HG03280 (cell line): ENCODE data around the gene SPPL3.
"Not testable (repeated sequence)": the region's sequence is repeated elsewhere in the genome, so short reads cannot be mapped to it uniquely, and the experiment has no call there.

Source experiments
- ATAC-seq: cut with Tn5 transposase; IDR thresholded peaks from one replicate; pipeline ENCODE4 v1.9.1; 2021; ENCODE audit warnings: mild to moderate bottlenecking, moderate library complexity; ENCODE audit not compliant: unreplicated experiment

The SPPL3 gene

DNA sequence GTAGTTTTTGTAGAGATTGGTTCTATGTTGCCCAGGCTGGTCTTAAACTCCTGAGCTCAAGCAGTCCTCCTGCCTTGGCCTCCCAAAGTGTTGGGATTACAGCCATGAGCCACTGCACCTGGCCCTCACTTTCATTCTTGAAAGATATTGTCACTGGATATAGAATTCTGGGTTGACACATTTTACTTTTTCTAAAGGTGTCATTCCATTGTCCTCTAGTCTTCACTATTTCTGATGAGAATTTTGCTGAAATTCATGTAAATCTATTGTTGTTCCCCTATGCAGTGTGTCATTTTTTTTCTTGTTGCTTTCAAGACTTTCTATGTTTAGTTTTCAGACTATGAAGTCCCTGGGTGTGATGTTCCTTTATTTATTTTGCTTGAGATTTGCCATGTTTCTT is 149.4 kb downstream of the SPPL3 start:
- ATAC-seq = no peak

- ATAC-seq = no peak
These were observed 152.8 kb downstream of the SPPL3 start for GRCh38 chr12:120751389-120751788.

- ATAC-seq = no peak
These were observed 153.4 kb downstream of the SPPL3 start for GRCh38 chr12:120750806-120751205.

DNA sequence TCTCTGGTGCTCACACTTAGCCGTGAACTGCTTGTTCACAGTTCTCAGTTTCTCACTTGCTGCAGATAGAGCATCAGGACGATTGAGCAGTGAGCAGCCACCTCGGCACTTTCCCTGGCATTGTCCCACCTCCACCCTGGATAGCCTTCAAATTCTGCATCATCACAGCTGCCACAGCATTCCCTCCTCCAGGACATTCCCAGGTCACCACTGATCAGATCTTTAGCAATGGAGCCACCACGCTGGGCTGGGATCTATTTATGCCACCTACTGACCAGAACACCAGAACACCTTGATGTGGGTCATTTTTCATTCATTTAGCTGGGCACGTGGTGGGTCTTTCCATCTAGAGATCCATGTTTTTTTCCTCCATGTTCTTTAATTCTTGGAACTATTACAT is 154.9 kb downstream of the SPPL3 start:
- ATAC-seq = no peak

DNA sequence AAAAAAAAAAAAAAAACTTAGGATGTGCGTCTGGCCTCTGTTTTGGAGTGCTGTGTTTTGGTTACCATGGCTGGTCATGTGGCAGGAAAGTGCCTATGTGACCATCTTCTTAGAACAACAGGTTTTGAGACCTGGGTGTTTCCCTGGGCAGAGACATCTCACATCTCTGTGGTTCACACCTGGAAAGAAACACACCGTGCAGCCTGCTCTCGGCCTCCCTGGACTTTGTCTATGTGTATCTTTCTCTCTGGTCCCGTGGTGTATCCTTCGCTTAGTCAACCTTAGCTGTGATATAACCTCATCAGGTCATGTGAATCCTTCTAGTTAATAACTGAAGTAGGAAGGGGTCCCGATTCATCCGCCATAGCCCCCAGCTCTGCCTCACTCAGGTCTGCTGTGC is 155.9 kb downstream of the SPPL3 start:
- no peak for ATAC-seq

DNA sequence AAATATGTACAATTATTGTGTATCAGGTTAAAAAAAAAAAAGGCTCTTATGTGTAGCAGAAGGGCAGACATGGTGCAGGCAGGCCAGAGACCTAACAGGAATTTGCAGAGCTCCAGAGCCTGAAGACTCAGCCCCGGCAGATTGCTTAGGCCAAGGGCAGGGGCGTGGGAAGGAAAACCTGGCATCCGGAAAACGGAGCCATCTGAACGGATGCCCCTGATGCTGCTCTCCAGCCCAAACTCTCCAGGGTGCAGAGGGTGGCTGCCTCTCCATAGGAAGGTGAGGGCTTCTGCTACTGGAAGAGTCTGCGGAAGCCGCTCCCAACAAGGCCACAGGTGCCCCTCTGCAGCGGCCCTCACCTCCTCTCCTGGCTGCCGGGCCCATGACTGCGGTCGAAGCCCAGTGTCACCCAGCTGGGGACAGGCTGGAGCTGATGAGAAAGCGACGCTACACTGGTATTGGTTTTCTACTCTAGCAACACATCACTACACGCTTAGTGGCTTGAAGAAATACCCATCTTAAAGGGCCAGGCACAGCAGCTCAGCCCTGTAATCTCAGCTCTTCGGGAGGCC is 159.2 kb downstream of the SPPL3 start:
- ATAC-seq = no peak

GRCh38 chr12:120741476-120742421 is 162.4 kb downstream of the SPPL3 start:
- ATAC-seq = no peak

GRCh38 chr12:120740871-120741270 is 163.3 kb downstream of the SPPL3 start:
- ATAC-seq = no peak

DNA sequence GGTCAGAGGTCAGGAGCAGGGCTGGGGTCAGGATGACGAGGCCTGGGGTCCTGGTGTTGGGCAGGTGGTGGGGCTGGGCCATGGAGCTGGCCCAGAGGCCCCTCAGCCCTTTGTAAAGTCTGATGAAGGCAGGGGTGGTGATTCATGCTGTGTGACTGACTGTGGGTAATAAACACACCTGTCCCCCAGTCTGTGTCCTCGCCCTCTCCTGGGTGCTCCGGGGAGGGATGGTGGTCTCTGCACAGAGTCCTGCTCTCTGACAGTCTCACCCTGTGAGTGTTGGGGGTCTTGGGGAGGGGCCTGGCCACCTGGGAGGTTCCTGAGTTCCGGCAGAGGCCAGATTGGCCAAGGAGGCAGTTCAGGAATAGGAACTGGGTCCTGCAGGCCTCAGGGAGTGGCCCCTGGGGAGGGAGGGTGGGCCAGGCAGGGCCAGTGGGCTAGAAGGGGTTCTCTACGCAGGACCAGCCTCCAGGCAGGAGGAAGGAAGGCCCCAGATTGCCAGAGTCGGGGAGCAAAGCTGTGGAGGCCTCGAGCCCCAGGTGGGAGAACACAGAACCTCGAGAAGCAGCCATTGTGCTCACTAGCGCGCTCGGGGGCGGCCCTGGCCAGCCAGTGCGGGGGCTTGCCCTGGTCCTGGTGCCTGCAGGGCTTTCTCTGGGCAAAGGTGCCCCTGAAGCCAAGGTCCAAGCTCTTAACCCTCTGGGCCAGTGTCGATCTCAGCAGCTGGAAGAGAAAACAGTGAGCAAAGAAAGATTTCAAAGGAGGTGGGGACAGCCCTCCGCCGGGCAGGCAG is 164.1 kb downstream of the SPPL3 start:
- ATAC-seq = no peak

- ATAC-seq = no peak
These were observed 165.0 kb downstream of the SPPL3 start for GRCh38 chr12:120739031-120739762.

- ATAC-seq = no peak
These were observed 165.7 kb downstream of the SPPL3 start for GRCh38 chr12:120738252-120739030.

- no peak for ATAC-seq
These were observed 166.5 kb downstream of the SPPL3 start for GRCh38 chr12:120737557-120738251.

DNA sequence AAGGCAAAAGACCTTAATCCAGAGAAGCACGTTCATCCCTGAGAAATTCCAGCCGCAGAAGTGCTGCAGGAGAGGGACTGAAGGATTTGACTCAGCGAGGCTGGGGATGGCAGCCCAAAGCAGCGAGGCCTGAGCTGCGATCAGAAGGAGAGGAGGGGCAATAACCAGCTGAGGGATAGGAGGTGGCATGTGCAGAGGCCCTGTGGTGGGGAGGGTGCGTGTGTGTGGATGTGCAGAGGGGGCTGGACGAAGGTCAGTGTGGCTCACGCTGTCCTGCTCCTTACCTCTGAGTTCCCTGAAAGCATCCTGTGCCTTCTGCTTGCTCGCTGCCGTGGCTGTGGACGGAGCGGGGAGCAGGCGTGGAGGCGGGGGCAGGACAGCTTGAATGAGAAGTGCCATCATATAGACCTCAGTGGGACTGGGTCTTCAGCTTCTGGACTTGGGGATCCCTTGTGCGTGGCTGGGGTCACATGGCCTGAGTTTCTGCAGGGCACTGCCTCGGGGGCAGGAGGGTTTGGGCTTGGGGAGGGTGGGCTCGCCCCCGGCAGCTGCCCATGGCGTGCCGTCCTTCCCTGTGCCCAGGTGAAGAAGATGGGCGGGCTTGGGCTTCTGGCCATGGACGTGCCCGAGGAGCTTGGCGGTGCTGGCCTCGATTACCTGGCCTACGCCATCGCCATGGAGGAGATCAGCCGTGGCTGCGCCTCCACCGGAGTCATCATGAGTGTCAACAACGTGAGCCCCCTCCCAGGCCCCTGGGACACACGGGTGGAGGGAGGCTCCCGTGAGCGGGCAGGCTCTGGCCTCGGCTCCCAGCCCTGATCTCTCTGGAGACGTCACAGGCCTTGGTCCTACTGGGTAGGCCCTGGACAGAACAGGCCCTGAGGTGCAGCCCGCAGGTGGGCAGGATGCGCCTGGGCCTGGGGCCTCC is 167.5 kb downstream of the SPPL3 start:
- ATAC-seq = no peak

GRCh38 chr12:120735181-120735580 is 169.0 kb downstream of the SPPL3 start:
- no peak for ATAC-seq

DNA sequence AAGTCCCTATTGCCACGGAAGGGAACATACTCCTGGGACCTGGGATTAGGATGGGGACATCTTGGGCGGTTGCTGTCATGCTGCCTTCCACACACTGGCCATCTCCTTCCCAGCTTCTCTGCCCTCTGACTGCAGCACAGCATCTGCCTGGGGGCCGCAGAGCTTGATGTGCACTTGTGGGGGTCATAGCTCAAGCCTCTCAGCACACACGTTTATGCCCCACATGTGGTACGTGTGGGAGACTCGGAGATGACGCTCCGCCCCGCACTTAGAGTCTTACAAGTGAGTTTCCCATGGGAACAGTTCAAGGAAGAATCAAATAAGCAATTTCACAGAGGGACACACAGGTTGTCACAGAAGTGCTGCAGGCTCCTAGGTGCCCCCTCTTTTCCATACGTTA is 169.9 kb downstream of the SPPL3 start:
- ATAC-seq = no peak

DNA sequence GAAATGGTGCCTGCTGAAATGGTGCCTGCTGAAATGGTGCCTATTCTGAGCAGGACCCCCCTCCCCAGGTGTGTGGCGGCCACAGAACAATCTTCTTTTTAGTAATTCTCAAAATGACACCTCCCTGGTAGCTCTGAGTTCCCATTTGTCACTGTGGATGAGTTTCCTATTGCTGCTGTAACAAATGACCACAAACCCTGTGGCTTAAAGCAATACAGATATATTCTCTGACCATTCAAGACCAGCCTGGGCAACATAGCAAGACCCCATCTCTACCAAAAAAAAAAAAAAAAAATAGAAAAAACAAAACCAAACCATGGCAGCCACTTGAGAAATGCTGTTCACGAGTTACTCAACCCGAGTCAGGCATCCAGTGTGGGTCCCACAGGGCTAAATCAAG is 170.6 kb downstream of the SPPL3 start:
- ATAC-seq = no peak

DNA sequence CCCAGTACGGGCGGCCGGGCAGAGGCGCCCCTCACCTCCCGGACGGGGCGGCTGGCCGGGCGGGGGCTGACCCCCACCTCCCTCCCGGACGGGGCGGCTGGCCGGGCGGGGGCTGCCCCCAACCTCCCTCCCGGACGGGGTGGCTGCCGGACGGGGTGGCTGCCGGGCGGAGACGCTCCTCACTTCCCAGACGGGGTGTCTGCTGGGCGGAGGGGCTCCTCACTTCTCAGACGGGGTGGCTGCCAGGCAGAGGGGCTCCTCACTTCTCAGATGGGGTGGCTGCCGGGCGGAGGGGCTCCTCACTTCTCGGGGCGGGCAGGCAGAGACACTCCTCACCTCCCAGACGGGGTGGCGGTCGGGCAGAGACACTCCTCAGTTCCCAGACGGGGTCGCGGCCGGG is 172.0 kb downstream of the SPPL3 start:
- not testable (repeated sequence) for ATAC-seq

- ATAC-seq = no peak
These were observed 177.2 kb downstream of the SPPL3 start for GRCh38 chr12:120726961-120727360.

DNA sequence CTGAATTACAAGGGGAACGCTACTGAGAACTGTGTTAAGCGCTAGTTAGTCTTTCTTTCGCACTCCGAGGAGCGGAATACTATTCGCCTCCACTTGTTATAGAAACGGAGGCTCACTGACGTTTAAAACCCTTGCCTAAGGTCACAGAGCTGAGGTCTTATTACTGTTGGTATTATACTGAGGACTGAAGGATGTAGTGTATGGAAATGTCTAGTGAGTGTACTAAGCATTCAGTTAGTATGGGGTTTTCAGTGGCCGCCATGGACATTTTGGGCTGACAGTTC is 177.7 kb downstream of the SPPL3 start:
- ATAC-seq = no peak
